Measurements from ENCODE around the gene USP32.
"Not testable (repeated sequence)": the region's sequence is repeated elsewhere in the genome, so short reads cannot be mapped to it uniquely, and the experiment has no call there.

USP32 gene

GRCh38 chr17:60198630-60199029 lies 193.3 kb downstream of the USP32 start:
- intact Hi-C loops (cut with DNase I) = not testable (repeated sequence)

GRCh38 chr17:60194141-60194540 lies 197.8 kb downstream of the USP32 start:
- intact Hi-C loops (cut with DNase I); DNase-seq: not testable (repeated sequence)

More at GRCh38 chr17:60198630-60199029, 193.3 kb downstream of the USP32 start:
- DNase-seq = not testable (repeated sequence)

GRCh38 chr17:60193482-60193881 lies 198.5 kb downstream of the USP32 start:
- intact Hi-C loops (cut with DNase I) = no loop called here
- DNase-seq = no peak

- DNase-seq; intact Hi-C loops (cut with DNase I): not testable (repeated sequence)
Measured at GRCh38 chr17:60193032-60193431, 198.9 kb downstream of the USP32 start.

- intact Hi-C loops (cut with DNase I) = not testable (repeated sequence)
Measured at GRCh38 chr17:60190032-60190431, 201.9 kb downstream of the USP32 start.

GRCh38 chr17:60188759-60189158 lies 203.2 kb downstream of the USP32 start:
- DNase-seq = no peak
- intact Hi-C loops (cut with DNase I) = no loop called here

More at GRCh38 chr17:60190032-60190431, 201.9 kb downstream of the USP32 start:
- DNase-seq = not testable (repeated sequence)

GRCh38 chr17:60186846-60187745 lies 204.8 kb downstream of the USP32 start:
- intact Hi-C loops (cut with DNase I); DNase-seq: not testable (repeated sequence)

- DNase-seq; intact Hi-C loops (cut with DNase I): not testable (repeated sequence)
Measured at GRCh38 chr17:60186372-60186771, 205.6 kb downstream of the USP32 start.

- DNase-seq; intact Hi-C loops (cut with DNase I): not testable (repeated sequence)
Measured at GRCh38 chr17:60180380-60180779, 211.6 kb downstream of the USP32 start.

- DNase-seq; intact Hi-C loops (cut with DNase I): not testable (repeated sequence)
Measured at GRCh38 chr17:60178180-60178579, 213.8 kb downstream of the USP32 start.

GRCh38 chr17:60176763-60177162 lies 215.2 kb downstream of the USP32 start:
- intact Hi-C loops (cut with DNase I); DNase-seq: not testable (repeated sequence)

- DNase-seq = not testable (repeated sequence)
- intact Hi-C loops (cut with DNase I) = loop anchor here (2.0 kb wide), 1 partner anchor 32 kb away; no protein-coding TSS in a partner anchor
Measured at GRCh38 chr17:60174767-60175166, 217.2 kb downstream of the USP32 start.

- no peak for DNase-seq
- intact Hi-C loops (cut with DNase I) = loop anchor here (2.0 kb wide), 1 partner anchor 31 kb away; no protein-coding TSS in a partner anchor
Measured at GRCh38 chr17:60174035-60174434, 217.9 kb downstream of the USP32 start.

- no peak for DNase-seq
- intact Hi-C loops (cut with DNase I) = no loop called here
Measured at GRCh38 chr17:60173304-60173819, 218.6 kb downstream of the USP32 start.

GRCh38 chr17:60171753-60172079 lies 220.2 kb downstream of the USP32 start:
- no peak for DNase-seq
- intact Hi-C loops (cut with DNase I) = no loop called here

GRCh38 chr17:60170835-60171752 lies 220.8 kb downstream of the USP32 start:
- intact Hi-C loops (cut with DNase I) = no loop called here
- peak; percentile 31 to 94 (median 58) for DNase-seq

GRCh38 chr17:60169921-60170817 lies 221.8 kb downstream of the USP32 start:
- intact Hi-C loops (cut with DNase I) = no loop called here
- peak in 1 of 10 donors; percentile 35 for DNase-seq

GRCh38 chr17:60168654-60169053 lies 223.3 kb downstream of the USP32 start:
- no peak for DNase-seq
- intact Hi-C loops (cut with DNase I) = no loop called here

GRCh38 chr17:60167065-60167741 lies 224.7 kb downstream of the USP32 start:
- intact Hi-C loops (cut with DNase I) = no loop called here
- peak in 2 of 10 donors; percentile 7 to 66 for DNase-seq
